Effector CD8-positive, alpha-beta T cell (primary cell): ENCODE measurements around the gene KCP.

Source experiments
- DNase-seq: peaks from one replicate; lab custom pipeline; 2025; lab: John Stamatoyannopoulos, UW

KCP gene

DNA sequence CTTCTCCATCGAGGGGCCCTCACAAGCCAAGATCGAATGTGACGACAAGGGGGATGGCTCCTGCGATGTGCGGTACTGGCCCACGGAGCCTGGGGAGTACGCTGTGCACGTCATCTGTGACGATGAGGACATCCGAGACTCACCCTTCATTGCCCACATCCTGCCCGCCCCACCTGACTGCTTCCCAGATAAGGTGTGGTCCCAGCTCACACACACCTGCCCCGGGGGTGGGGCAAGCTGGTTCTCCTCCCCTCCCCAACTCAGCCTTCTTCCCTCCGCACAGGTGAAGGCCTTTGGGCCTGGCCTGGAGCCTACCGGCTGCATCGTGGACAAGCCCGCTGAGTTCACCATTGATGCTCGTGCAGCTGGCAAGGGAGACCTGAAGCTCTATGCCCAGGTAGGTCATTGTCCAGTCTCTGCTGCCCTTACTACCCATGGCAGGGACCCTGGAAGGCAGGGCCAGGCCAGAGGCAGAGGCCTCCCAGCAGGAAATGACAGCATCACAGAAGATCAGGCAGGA, 69.3 kb downstream of the KCP start:
- DNase-seq = no peak

DNA sequence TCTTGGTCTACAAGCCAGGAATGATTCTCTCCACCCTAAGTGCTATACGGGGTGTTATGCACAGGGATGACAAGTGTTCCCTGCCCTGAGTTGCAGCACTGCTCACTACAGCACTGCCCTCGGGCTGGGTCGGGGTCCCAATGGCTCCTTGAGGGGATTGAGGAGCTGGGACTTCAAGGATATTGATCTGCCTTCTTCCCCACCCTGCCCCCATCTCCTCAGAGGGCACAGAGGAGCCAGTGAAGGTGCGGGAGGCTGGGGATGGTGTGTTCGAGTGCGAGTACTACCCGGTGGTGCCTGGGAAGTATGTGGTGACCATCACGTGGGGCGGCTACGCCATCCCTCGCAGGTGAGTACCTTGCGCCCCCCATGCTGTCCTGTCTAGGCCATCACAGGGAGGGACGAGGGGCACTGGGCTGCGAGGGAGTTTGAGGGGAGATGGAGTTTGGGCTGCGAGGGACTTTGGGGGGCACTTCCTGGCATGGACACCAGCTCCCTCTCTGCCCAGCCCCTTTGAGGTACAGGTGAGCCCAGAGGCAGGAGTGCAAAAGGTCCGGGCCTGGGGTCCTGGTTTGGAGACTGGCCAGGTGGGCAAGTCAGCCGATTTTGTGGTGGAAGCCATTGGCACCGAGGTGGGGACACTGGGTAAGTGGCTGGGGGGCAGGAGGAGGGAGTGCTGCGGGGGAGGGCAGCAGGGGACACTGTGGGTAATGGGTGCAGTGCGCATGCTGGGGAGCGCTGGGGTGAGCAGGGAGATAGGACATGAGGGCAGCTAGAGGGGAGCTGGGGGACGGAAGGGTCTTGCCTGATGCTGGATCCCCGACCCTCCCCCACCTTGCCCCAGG, 70.0 kb downstream of the KCP start:
- DNase-seq = no peak

DNA sequence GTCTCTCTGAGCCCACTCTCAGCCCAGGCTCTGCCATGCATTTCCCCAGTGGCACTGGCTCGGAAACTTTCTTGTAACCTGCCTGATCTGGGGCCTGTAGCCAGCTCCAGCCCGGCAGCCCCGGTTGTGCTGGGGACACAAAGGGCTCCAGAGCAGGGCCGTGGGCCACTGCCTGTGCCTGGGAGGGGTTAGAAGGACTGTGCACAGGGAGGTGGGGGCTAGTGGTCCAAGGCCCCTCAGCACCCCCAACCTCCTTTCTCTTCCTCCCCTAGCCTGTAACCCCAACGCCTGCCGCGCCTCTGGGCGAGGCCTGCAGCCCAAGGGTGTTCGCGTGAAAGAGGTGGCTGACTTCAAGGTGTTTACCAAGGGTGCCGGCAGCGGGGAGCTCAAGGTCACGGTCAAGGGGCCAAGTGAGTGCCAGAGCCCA, 70.7 kb downstream of the KCP start:
- DNase-seq = no peak

DNA sequence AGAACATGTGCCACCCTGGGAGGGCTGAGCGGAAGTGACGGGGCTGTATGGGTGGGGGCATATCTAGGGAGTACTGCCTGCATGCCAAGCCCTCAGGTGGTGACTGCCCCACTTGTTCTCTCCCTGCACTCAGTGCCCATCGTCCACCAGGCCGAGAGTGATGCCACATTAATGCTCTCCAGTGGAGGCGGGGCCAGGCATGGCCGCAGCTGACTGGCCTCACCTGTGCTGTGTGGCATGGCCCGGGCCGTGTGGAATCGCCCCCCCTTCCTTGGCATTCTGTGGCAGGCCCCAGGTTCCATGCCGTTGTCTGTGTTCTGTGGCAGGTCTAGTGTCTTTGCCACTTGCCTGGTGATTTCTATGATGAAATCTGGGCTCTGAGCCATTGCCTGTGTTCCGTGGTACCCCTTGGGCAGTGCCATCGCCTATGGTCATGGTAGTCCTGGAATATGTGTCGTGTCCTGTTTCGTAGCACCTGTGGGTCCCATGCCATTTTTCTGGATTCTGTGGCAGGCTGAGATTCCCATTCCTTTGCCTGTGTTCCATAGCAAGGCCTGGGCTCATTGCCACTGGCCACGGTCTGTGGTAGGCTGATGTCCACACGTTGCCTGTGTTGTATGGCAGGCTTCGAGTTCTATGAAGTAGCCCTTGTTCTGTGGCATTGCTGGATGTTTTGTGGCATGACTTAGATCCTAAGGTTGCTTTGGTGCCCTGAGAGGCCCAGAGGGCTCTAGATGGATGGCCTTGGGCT, 71.4 kb downstream of the KCP start:
- DNase-seq = no peak

DNA sequence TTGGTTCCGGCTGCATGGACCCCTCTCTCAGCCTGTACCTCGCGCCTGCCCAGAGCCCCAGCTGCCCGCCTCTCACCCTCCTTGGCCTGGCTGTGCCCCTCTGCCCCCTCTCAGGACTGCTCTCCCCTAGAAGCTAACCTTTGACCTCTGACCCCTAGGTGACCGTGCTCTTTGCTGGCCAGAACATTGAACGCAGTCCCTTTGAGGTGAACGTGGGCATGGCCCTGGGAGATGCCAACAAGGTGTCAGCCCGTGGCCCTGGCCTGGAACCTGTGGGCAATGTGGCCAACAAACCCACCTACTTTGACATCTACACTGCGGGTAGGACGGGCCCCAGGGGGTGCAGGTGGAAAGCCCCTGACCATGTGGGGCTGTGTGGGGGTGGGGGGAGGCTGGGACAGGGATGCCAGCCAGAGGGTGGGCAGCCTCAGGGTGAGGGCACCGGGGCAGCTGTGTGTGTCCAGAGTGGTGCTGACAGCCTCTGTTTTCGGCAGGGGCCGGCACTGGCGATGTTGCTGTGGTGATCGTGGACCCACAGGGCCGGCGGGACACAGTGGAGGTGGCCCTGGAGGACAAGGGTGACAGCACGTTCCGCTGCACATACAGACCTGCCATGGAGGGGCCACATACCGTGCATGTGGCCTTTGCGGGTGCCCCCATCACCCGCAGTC, 72.3 kb downstream of the KCP start:
- no peak for DNase-seq

DNA sequence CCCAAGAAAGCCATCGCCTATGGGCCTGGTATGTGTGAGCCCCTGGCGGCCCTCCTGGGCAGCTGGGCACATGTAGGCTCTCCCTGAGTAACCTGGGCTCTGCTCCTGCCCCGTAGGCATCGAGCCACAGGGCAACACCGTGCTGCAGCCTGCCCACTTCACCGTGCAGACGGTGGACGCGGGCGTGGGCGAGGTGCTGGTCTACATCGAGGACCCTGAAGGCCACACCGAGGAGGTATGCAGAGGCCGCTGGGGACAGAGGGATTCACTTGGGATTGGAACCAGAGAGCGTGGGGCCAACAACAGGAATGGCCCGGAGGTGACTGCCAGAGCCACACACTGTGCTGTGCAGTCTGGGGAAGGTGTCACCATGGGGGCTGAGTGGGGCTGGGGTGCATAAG, 73.0 kb downstream of the KCP start:
- no peak for DNase-seq

DNA sequence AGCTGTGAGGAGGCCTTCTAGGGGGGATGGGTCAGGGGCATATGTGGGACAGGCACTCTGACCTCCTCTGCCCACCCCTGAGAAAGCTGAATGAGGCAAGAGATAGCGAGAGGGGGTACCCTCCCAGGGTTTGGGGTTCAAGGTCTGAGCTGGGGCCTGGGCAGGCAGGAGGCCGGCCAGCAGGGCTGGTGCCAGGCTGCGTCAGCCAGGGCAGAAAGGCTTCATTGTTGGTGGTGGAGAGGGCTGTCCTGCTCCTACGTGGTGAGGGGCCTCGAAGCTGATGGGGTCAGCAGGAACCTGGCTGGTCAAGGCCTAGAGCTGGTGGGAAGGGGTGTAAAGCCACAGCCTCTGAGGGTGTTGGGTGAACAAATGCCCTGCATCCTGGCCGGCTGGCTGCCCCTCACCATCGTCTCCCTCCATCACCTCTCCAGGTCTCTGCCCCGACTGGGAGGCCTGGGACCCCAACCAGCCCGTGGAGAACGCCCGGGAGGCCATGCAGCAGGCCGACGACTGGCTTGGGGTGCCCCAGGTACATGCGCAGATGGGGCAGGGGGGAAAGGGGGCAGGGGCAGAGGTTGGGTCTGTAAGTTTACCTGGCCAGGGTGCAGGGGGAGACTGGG, 73.7 kb downstream of the KCP start:
- DNase-seq = no peak

DNA sequence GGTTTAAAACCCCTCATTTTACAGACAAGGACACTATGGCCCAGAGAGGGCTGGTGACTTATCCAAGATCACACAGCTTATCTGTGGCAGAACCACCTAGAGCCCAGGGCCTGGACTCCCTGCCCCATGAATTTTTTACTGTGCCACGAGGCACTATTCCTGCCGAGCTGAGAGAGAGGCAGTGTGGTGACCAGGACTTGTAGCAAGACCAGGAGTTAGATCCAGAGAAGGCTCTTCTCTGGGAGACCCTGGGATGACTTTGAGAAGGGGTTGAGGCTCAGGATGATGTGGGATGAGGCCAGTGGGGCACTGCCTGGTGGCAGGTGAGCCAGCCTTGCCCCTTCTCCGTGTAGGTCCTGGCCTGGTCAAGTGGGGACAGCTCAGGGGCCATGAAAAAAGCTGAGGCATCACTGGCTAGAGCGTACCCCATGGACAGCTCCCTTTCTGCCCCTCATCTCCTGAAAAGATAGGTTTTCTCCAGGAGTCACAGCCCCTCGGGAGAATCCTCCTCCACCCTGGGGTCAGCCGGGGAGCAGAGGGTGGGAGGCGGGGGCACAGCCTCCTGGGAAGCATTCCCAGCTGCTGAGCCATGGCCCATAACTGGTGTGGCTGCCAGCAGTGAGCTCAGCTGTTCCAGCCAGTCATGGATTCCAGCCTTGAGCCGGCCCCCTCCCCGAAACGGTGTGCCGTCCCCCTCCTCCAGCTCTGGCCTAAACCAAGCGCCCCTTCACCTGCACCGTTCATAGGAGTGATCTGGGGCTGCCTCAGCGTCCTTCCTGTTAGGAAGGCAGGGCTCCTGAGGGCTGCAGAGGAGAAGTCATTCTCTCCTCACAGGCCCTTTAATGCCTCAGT, 74.5 kb downstream of the KCP start:
- DNase-seq = no peak

DNA sequence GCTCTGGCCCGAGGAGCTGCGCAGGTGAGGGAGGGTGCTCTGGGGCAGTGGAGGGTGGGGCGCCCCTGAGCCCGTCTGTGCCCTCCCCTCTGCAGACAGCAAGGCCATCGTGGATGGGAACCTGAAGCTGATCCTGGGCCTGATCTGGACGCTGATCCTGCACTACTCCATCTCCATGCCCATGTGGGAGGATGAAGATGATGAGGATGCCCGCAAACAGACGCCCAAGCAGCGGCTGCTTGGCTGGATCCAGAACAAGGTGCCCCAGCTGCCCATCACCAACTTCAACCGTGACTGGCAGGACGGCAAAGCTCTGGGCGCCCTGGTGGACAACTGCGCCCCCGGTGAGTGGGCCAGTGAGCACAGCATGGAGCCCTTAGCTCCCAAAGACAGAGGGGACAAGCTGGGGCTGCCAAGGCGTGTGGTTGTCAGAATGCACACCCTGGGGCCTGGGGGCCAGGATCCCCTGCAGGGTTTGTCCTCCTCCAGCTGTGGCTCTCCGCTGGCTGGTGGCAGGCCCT, 75.2 kb downstream of the KCP start:
- DNase-seq = no peak

DNA sequence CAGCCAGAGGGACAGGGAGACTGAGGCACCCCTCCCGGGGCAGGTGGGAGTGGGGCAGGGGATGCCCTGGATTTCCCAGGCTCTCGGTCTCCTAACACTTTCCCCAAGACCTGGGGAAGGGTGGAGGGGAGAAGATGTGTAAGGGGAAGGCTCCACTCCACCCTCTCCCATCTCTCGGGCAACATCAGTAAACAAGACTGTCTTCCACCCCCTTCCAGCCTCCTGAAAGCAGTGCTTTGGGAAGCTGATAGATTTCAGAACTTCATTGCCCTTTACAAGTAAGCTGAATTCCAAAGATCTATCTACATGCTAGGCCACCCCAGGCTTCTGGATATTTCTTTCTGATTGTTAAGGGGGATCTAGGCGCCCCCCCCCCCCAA, 76.6 kb downstream of the KCP start:
- DNase-seq = no peak

DNA sequence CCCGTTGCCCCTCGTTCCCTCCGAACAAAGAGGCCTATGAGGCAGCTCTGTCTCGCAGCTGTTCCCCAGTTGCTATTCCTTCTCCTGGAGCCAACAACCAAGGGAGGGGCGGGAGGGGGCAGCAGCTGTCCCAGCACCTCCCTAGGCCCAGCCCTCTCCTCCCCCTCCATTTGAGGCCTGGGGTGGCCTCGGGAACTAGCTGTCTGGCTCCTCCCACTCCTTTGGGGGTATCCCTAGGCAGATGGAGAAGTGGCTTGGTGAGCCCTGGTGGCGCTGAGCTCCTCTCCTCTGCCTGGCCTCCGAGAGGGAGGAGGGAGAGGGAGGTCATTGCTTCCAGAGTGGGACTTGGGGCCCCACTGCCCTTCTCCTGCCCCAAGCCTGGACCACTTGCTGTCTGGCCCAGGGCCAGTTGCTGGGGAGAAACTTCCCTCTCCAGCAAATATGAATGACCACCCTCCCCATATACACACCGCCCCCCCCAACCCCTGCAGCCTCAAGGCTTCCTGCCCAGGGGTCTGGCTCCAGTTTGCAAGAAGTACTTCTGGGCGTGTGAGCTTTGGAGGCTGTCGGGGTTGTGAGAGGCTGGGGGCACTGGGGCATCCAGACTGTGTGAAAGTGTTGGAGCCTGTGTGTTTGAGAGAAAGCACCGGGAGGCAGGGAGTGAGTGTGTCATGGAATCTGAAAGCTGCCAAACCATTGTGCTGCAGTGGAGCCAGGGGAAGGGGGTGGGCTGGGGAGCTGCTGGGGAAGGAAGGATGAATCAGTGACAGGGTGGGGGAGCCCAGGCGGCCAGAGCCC, 77.2 kb downstream of the KCP start:
- DNase-seq = no peak

DNA sequence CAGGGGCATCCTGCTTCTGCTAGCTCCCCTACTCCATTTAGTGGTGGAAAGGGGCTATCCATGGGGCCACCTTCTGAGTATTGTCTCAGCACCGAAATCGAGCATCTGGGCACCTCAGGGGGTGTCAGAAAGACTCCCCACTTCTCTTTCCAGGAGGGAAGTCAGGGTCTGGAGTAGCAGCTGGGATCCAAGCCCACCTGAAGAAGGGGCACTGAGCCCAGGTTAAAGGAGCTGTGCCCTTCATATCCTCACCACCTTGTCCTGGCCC, 77.7 kb downstream of the KCP start:
- DNase-seq = no peak

DNA sequence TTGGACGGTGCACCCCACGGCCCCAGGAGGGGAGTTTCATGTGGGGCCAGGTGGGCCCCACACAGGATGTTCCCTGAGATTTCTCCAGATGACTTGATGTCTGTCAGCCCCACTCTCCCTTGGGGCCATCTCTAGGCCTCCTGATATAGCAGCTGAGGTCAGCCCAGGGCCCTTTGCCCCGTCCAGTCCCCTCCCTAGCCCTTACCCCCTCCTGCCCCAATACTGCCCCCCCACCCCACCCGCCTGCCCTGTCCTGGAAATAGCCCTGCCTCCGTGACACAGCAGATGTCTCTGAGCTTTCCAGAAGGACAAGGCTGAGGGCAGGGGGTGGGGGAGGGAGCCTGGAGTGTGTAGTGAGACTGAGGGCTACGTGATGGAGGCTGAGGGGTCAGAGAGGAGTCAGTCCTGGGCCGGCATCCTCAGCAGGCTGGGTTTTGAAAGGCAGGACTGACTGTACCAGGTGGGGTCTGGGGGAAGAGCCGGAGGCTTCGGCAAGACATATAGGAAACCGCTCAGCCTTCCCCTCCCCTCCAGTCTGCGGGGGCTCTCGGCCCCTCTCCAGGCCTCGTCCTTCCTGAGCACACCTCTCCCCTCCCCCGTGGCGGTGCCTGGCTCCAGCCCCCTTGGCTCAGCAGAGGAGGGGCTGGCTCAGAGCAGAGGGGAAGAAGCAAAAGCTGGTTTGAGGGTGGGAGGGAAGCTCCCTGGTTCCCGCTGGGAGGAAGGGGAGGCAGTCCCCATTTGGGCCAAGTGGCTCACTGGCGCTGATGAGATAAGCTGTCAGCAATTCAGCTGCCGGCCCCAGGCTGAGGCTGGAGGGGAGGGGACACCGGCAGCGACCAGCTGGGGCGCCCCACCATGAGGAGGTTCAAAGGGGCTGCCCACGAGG, 78.3 kb downstream of the KCP start:
- DNase-seq = no peak

DNA sequence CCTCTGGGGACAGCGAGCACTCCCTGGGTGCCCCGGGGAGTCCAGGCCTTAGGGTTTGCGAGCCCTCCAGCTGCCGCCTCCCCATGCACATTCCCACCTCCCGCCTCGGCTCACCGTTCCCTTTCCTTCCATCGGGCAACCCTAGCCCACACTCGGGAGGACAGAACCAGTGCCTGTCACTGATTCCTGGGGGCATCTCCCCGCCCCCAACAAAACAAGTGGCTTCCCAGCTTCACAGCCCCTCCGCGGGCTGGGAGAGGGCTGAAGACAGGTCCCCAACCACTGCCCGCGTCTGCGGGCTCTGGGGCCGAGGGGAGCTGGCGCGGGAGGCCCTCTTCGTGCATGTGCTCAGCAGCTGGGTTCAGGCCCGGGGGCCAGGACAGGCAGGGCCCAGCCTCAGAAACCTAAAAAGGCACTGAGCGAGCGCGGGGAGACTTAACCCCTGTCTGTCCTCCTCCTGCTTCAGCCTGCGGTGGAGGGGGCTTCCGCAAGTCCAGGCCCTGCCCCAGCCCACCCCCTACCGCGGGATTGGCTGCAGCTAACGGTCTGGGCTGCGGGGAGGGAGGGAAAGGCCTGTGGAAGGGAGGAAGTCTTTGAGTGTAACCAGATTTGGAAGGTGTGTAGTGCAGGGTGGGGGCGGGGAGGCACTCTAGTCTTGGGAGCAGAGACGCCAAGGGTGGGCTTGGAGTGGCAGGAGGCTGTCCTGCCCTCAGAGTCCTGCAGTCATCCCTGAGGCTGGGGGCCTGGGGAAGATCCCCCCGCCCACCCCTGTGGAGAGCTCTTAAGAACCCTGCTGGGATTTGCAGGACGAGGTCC, 79.1 kb downstream of the KCP start:
- no peak for DNase-seq

DNA sequence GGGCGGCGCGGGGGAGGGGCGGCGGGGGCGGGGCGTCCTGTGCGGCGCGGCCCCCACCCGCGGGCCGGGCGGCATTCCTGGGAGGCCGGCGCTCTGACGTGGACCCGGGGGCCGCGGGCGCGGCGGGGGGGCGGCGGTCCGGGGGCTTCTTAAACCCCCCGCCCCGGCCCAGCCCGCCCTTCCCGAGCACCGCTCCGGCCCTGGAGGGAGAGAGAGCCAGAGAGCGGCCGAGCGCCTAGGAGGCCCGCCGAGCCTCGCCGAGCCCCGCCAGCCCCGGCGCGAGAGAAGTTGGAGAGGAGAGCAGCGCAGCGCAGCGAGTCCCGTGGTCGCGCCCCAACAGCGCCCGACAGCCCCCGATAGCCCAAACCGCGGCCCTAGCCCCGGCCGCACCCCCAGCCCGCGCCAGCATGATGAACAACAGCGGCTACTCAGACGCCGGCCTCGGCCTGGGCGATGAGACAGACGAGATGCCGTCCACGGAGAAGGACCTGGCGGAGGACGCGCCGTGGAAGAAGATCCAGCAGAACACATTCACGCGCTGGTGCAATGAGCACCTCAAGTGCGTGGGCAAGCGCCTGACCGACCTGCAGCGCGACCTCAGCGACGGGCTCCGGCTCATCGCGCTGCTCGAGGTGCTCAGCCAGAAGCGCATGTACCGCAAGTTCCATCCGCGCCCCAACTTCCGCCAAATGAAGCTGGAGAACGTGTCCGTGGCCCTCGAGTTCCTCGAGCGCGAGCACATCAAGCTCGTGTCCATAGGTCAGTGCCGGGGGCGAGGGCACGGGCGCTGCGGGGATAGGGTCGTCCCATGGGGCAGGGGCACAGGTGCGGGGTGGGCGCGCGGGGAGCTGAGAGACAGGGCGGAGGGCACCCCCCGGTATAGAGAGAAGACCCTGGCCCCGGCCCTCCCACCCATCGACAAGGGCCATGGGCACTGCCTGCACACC, 80.0 kb downstream of the KCP start, which contains the start of gene FLNC:
Gene FLNC (plus strand): TSS at position 176 of the 947 bp plus-strand sequence. CDS start 232 bp downstream, at position 408.
- DNase-seq = no peak

DNA sequence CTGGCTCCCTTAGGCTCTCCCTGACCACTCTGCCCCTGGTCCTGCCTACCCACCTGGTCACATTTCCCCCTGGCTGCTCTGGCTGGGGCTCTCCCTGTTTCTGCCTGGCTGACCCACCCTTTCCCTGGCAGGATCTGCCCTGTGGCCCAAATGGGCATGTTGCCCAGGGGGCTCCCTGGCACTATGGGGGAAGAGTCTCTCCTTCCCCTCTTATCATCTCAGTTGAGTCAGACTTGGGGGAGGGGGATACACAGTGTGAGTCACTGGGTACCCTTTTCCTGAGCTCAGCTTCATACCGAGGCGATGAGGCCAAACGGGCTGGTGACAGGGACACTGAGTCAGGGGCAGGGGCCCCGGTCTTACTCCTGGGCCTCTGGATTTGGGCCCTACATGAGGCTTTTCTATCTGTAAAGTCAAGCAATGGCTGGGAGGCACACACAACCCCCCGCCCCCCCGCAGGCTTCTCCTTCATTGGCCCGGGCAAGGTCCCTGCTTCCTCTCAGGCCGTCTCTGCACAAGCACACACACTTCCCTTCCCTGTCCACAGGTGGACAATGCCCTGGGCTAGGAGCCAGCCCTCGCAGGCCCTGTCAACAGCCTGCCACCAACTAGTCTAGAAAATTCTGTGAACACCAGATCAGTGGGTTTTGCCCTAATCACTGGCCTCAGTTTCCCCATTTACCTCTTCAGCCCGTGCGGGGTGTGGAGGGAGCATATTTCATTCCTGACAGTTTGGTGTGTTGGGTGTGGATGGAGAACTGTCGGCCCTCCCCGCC, 80.9 kb downstream of the KCP start:
- DNase-seq = no peak
